HL-60/S4 treated with retinoic acid at 250 ng/mL for 4 days and 3 days (cell line): ENCODE data around the gene FBXO46.

Experiments used
- in situ Hi-C: fragments of 300-500 bp; cut with MboI; formaldehyde crosslinking; loops from 2 replicates; pipeline ENCODE4 v1.7.0; 2022; ENCODE audit warnings: low sequenced_read_pairs

The FBXO46 gene

GRCh38 chr19:45730368-45731288, at the start of gene FBXO46:
TSS of gene FBXO46 (minus strand) at chr19:45730896. CDS start at chr19:45713495, 17,401 bp downstream.
- in situ Hi-C loops: no loop called here

- in situ Hi-C loops: no loop called here
These were observed 49.4 kb upstream of the FBXO46 start for GRCh38 chr19:45780146-45780447.

GRCh38 chr19:45779231-45780145, 48.8 kb upstream of the FBXO46 start:
- in situ Hi-C loops: no loop called here

- in situ Hi-C loops: no loop called here
These were observed 47.4 kb upstream of the FBXO46 start for GRCh38 chr19:45778010-45778661.

GRCh38 chr19:45777395-45777961, 46.8 kb upstream of the FBXO46 start:
- in situ Hi-C loops: no loop called here

- in situ Hi-C loops: no loop called here
These were observed 44.1 kb upstream of the FBXO46 start for GRCh38 chr19:45774765-45775164.

GRCh38 chr19:45773384-45773783, 42.7 kb upstream of the FBXO46 start:
- in situ Hi-C loops: no loop called here

GRCh38 chr19:45772912-45773311, 42.2 kb upstream of the FBXO46 start:
- in situ Hi-C loops: no loop called here

GRCh38 chr19:45772130-45772840, 41.6 kb upstream of the FBXO46 start:
- in situ Hi-C loops: no loop called here

- in situ Hi-C loops: no loop called here
These were observed 40.7 kb upstream of the FBXO46 start for GRCh38 chr19:45771311-45771933.

GRCh38 chr19:45770192-45771101, 39.8 kb upstream of the FBXO46 start:
- in situ Hi-C loops: no loop called here

- in situ Hi-C loops: no loop called here
These were observed 39.1 kb upstream of the FBXO46 start for GRCh38 chr19:45769821-45770191.

GRCh38 chr19:45768984-45769782, 38.5 kb upstream of the FBXO46 start, which contains the start of gene SIX5:
TSS of gene SIX5 (minus strand) at chr19:45769252. CDS start at chr19:45768844, 408 bp downstream.
- in situ Hi-C loops: no loop called here

GRCh38 chr19:45768655-45768983, 37.9 kb upstream of the FBXO46 start:
- in situ Hi-C loops: no loop called here

GRCh38 chr19:45767881-45768654, 37.4 kb upstream of the FBXO46 start:
- in situ Hi-C loops: no loop called here

- in situ Hi-C loops: no loop called here
These were observed 36.7 kb upstream of the FBXO46 start for GRCh38 chr19:45767410-45767880.

- in situ Hi-C loops: no loop called here
These were observed 36.2 kb upstream of the FBXO46 start for GRCh38 chr19:45766869-45767346.
